Measurements from ENCODE around the gene GPR68. TPM values are rescaled to one million over a fixed set of nuclear protein-coding genes. Genes with fewer than 3 reads are reported as not detected.

GPR68 gene
- total and polyA plus RNA-seq, 2 of the 4 experiments (the other 2 are of a cell fraction), result 0.72 to 0.94 TPM

GRCh38 chr14:91252871-91253794 lies 8.6 kb upstream of the GPR68 start:
- peaks cover 2% of the 10 kb centered on the region; the same call in 1 of the 2 replicates for H3K4me1 ChIP-seq (ENCODE audit: control insufficient read depth, insufficient read depth, low read length)
- H4K5ac ChIP-seq (ENCODE audit: low read depth, low read length), result no peak overlapping the region
- H3K27me3 ChIP-seq (ENCODE audit: control insufficient read depth, insufficient read depth, low read length), result peaks cover 21% of the 10 kb centered on the region; the same call in 1 of the 2 replicates
- no peaks in the 10 kb centered on the region for H3K9me3 ChIP-seq (ENCODE audit: control insufficient read depth, insufficient read depth, low read length)
- H2AK5ac ChIP-seq (ENCODE audit: low read depth, low read length), result peak overlapping the region; percentile 32; the same call in 1 of the 2 replicates
- H2AFZ ChIP-seq (replicated peaks; ENCODE audit: low read length, poor library complexity), result peak overlapping the region; percentile 92
- no peak overlapping the region for H3K14ac ChIP-seq (replicated peaks; ENCODE audit: low read depth, low read length)
- H2BK120ac ChIP-seq (ENCODE audit: low read depth, low read length), result no peak overlapping the region
- DNase-seq (no peak), ATAC-seq (ENCODE audit: low read depth) (peak; percentile 83)
- no peaks in the 10 kb centered on the region for H3K36me3 ChIP-seq (ENCODE audit: control insufficient read depth, insufficient read depth, low read length)
- dilution Hi-C loops (cut with HindIII; ENCODE audit: low sequenced_read_pairs, unreplicated experiment), result no loop called here
- H2BK15ac ChIP-seq (ENCODE audit: low read depth, low read length), result no peak overlapping the region
- no peaks in the 10 kb centered on the region for H3K79me1 ChIP-seq (ENCODE audit: low read depth in 1 of 2, low read length in 2 of 2)
- intact Hi-C loops (cut with micrococcal nuclease), result no loop called here
- H2BK20ac ChIP-seq (ENCODE audit: low read depth, low read length), result no peak overlapping the region
- H3K4me2 ChIP-seq (ENCODE audit: low read depth, low read length), result peak overlapping the region; percentile 48
- H3K9ac ChIP-seq (ENCODE audit: low read depth, low read length), result no peak overlapping the region
- H3K4ac ChIP-seq (ENCODE audit: low read depth, low read length), result no peak overlapping the region
- no peak overlapping the region for H3K27ac ChIP-seq (ENCODE audit: insufficient read depth, low read length)
- H3K4me3 ChIP-seq (ENCODE audit: insufficient read depth, low read depth, low read length), result peak overlapping the region; percentile 41
- no peak overlapping the region for H3K18ac ChIP-seq (ENCODE audit: low read depth, low read length)
- H4K20me1 ChIP-seq (ENCODE audit: insufficient read depth, low read length), result no peaks in the 10 kb centered on the region
- WGBS, 2 experiments (ENCODE audit: extremely low coverage in 2 of 2, insufficient read length in 1 of 2), result 2% methylated on average over 36 of the region's 95 CpGs; no CpG with 5 or more reads in 1 of the 2 experiments
- no peak overlapping the region for H2BK5ac ChIP-seq (ENCODE audit: low read depth, low read length, poor library complexity, severe bottlenecking)
- in situ Hi-C loops (cut with MboI; ENCODE audit: low sequenced_read_pairs), result no loop called here
- POLR2A ChIA-PET (ENCODE audit: unreplicated experiment), result no interaction called here
- no peak overlapping the region for H3K23ac ChIP-seq (ENCODE audit: low read depth, low read length)
- H3K9me1 ChIP-seq (ENCODE audit: insufficient read depth, low read length), result 0 out of 2 replicates have a peak, but pooled peaks cover 5% of the 10 kb centered on the region
- H2AK9ac ChIP-seq (replicated peaks; ENCODE audit: low read depth, low read length, poor library complexity), result peak overlapping the region; percentile 82
- no peak for TF ChIP-seq MAZ (IDR thresholded peaks at IDR 0.05; ENCODE audit: borderline replicate concordance, low read depth, low read length)
- no peak for TF ChIP-seq MAFK (IDR thresholded peaks at IDR 0.05; ENCODE audit: low read depth, low read length)
- no peak for TF ChIP-seq BHLHE40 (IDR thresholded peaks at IDR 0.05; ENCODE audit: low read depth, low read length)
- no TSS peak for BruUV-seq (replicated peaks)
- CTCF ChIA-PET, result interaction anchor here (0.7 kb wide), 1 partner anchor 83 kb away, joined by 3 read pairs; no protein-coding TSS in a partner anchor
- no peak overlapping the region for H3K56ac ChIP-seq (ENCODE audit: extremely low read depth, insufficient read depth, low read length)
- peak overlapping the region in 1 of 2 experiments; percentile 3; a peak in 1 of 4 replicates for H4K8ac ChIP-seq (ENCODE audit: low read depth in 2 of 2, low read length in 2 of 2)
- H4K91ac ChIP-seq (ENCODE audit: insufficient read depth, low read depth, low read length), result no peak overlapping the region

All from IMR-90 (cell line).